H1 (cell line): ENCODE measurements around the gene ATP5F1A. TPM values are rescaled to one million over a fixed set of nuclear protein-coding genes. Genes with fewer than 3 reads are reported as not detected.

Experiments used
- CTCF ChIA-PET: fragments of 300-600 bp; sonication (Branson Sonifier 250); formaldehyde crosslinking; loops from one replicate; lab custom pipeline; 2021; ENCODE audit not compliant: partially characterized antibody; lab: Charles Lee
- POLR2A ChIA-PET: fragments of 300-600 bp; sonication (Branson Sonifier 250); formaldehyde crosslinking; loops from one replicate; lab custom pipeline; 2021; ENCODE audit warnings: inconsistent platforms; ENCODE audit not compliant: partially characterized antibody; lab: Charles Lee
- DNase-seq, 2 experiments: peaks; one replicate each; pipeline versions ENCODE4 v3.0.0 to v3.0.0-alpha.2; 2010 to 2022; ENCODE audit warnings: low spot score in 2 of 2, low read depth in 1 of 2, mixed read lengths in 1 of 2
- FAIRE-seq: peaks from 2 replicates; lab custom pipeline; 2011; peaks lifted over from hg19 to GRCh38; lab: Jason Lieb, UNC
- H2AFZ ChIP-seq: 2 replicates; pipeline ENCODE4 v1.8.1; 2012; ENCODE audit warnings: low read length, inconsistent platforms
- H2AK5ac ChIP-seq: 2 replicates; pipeline ENCODE4 v1.6.1; 2013; ENCODE audit warnings: low read depth, low read length
- H2BK120ac ChIP-seq: replicated peaks from 2 replicates; pipeline ENCODE3; 2013; ENCODE audit warnings: low read depth, low read length, inconsistent platforms
- H2BK12ac ChIP-seq: 2 replicates; pipeline ENCODE4 v1.6.1; 2013; ENCODE audit warnings: low read depth, low read length
- H2BK15ac ChIP-seq: 2 replicates; pipeline ENCODE4 v1.6.1; 2013; ENCODE audit warnings: low read length
- H2BK20ac ChIP-seq: 2 replicates; pipeline ENCODE4 v1.6.1; 2013; ENCODE audit warnings: low read length
- H2BK5ac ChIP-seq: 2 replicates; pipeline ENCODE4 v1.6.1; 2013; ENCODE audit warnings: low read depth, low read length
- H3K14ac ChIP-seq: 2 replicates; pipeline ENCODE4 v1.6.1; 2013; ENCODE audit warnings: inconsistent platforms; ENCODE audit not compliant: insufficient read length
- H3K18ac ChIP-seq: 2 replicates; pipeline ENCODE4 v1.6.1; 2013; ENCODE audit warnings: low read length; ENCODE audit errors: extremely low read depth
- H3K23ac ChIP-seq: 2 replicates; pipeline ENCODE4 v1.6.1; 2013; ENCODE audit warnings: inconsistent platforms; ENCODE audit not compliant: insufficient read length
- H3K23me2 ChIP-seq: 2 replicates; pipeline ENCODE4 v1.6.1; 2013; ENCODE audit warnings: low read depth, low read length
- H3K27ac ChIP-seq: 2 replicates; pipeline ENCODE4 v1.6.1; 2011; ENCODE audit warnings: low read depth, low read length, inconsistent platforms
- H3K27me3 ChIP-seq, 4 experiments: replicated peaks in 1 of 4; 1 replicate in 1 of 4; 2 replicates in 3 of 4; pipeline versions ENCODE4 v1.6.1 to v1.8.1; 2011 to 2013; ENCODE audit warnings: low read length in 3 of 4, mild to moderate bottlenecking in 3 of 4, inconsistent platforms in 2 of 4, mixed read lengths in 2 of 4, moderate library complexity in 1 of 4; ENCODE audit not compliant: control insufficient read depth in 3 of 4, insufficient read depth in 3 of 4; ENCODE audit errors: extremely low read depth in 1 of 4
- H3K36me3 ChIP-seq, 4 experiments: 2 replicates each; pipeline versions ENCODE4 v1.6.1 to v1.8.1; 2011 to 2013; ENCODE audit warnings: mild to moderate bottlenecking in 4 of 4, low read length in 3 of 4, moderate library complexity in 2 of 4, control low read depth in 1 of 4, inconsistent platforms in 1 of 4; ENCODE audit not compliant: insufficient read depth in 4 of 4, control insufficient read depth in 2 of 4
- H3K4ac ChIP-seq: replicated peaks from 2 replicates; pipeline ENCODE3; 2013; ENCODE audit warnings: low read length, low read depth, mixed read lengths, inconsistent platforms; ENCODE audit not compliant: insufficient read length
- H3K4me1 ChIP-seq, 4 experiments: replicated peaks in 1 of 4; 1 replicate in 1 of 4; 2 replicates in 3 of 4; pipeline versions ENCODE4 v1.6.1 to v1.8.1; 2011 to 2013; ENCODE audit warnings: low read length in 3 of 4, inconsistent platforms in 2 of 4, mixed read lengths in 1 of 4; ENCODE audit not compliant: insufficient read depth in 4 of 4, control insufficient read depth in 3 of 4
- H3K4me2 ChIP-seq, 2 experiments: 2 replicates each; pipeline versions ENCODE4 v1.6.1 to v1.8.1; 2011 to 2013; ENCODE audit warnings: low read depth in 2 of 2, low read length in 2 of 2, control low read depth in 1 of 2, inconsistent platforms in 1 of 2, mild to moderate bottlenecking in 1 of 2; ENCODE audit not compliant: insufficient read depth in 1 of 2
- H3K4me3 ChIP-seq, 4 experiments: fragments of 200-600, 300-600 bp in 1 of 4; sonication (generic), shearing (Covaris generic), sonication (Bioruptor Twin) in 1 of 4; 2 replicates each; pipeline versions ENCODE4 v1.5.1 to v1.8.1; 2011 to 2016; ENCODE audit warnings: low read length in 4 of 4, low read depth in 3 of 4, control low read depth in 2 of 4, inconsistent platforms in 2 of 4, mild to moderate bottlenecking in 2 of 4, mixed read lengths in 1 of 4, moderate library complexity in 1 of 4; ENCODE audit not compliant: insufficient read depth in 2 of 4; ENCODE audit errors: extremely low read depth in 1 of 4
- H3K56ac ChIP-seq: replicated peaks from 2 replicates; pipeline ENCODE3; 2013; ENCODE audit warnings: low read depth, mild to moderate bottlenecking, mixed read lengths, low read length, inconsistent platforms; ENCODE audit not compliant: insufficient read length
- H3K79me1 ChIP-seq: 2 replicates; pipeline ENCODE4 v1.6.1; 2013; ENCODE audit warnings: low read depth, low read length, control low read depth
- H3K79me2 ChIP-seq, 2 experiments: 2 replicates each; pipeline versions ENCODE4 v1.6.1 to v1.8.1; 2012 to 2013; ENCODE audit warnings: low read length in 2 of 2, mild to moderate bottlenecking in 2 of 2, inconsistent platforms in 1 of 2; ENCODE audit not compliant: insufficient read depth in 2 of 2, control insufficient read depth in 1 of 2
- H3K9ac ChIP-seq, 4 experiments: replicated peaks in 1 of 4; 1 replicate in 1 of 4; 2 replicates in 3 of 4; pipeline versions ENCODE4 v1.6.1 to v1.8.1; 2011 to 2013; ENCODE audit warnings: low read depth in 3 of 4, low read length in 3 of 4, control low read depth in 2 of 4, mild to moderate bottlenecking in 2 of 4, moderate library complexity in 2 of 4, inconsistent platforms in 1 of 4; ENCODE audit errors: extremely low read depth in 1 of 4
- H3K9me3 ChIP-seq, 2 experiments: 2 replicates each; pipeline versions ENCODE4 v1.6.1 to v1.8.1; 2012 to 2013; ENCODE audit warnings: mild to moderate bottlenecking in 2 of 2, moderate library complexity in 2 of 2, control low read depth in 1 of 2, inconsistent platforms in 1 of 2, low read depth in 1 of 2, low read length in 1 of 2, mixed read lengths in 1 of 2; ENCODE audit not compliant: insufficient read depth in 2 of 2
- H4K20me1 ChIP-seq, 2 experiments: replicated peaks in 1 of 2; 2 replicates each; pipeline versions ENCODE3 to v1.8.1; 2011 to 2013; ENCODE audit warnings: inconsistent platforms in 2 of 2, low read length in 2 of 2, mild to moderate bottlenecking in 1 of 2; ENCODE audit not compliant: insufficient read depth in 2 of 2, control insufficient read depth in 1 of 2
- H4K5ac ChIP-seq: 2 replicates; pipeline ENCODE4 v1.6.1; 2013; ENCODE audit warnings: low read length, low read depth, mixed read lengths, inconsistent platforms; ENCODE audit not compliant: insufficient read length
- H4K8ac ChIP-seq: 2 replicates; pipeline ENCODE4 v1.8.0; 2013; ENCODE audit warnings: mild to moderate bottlenecking, moderate library complexity, low read length, inconsistent platforms; ENCODE audit not compliant: insufficient read depth; ENCODE audit errors: extremely low read depth
- H4K91ac ChIP-seq: replicated peaks from 2 replicates; pipeline ENCODE3; 2013; ENCODE audit warnings: low read length, mixed read lengths, inconsistent platforms; ENCODE audit not compliant: insufficient read length
- BACH1 ChIP-seq: IDR thresholded peaks from 2 replicates; pipeline ENCODE4 v1.6.1; 2012; ENCODE audit warnings: low read length, improper control_type of control experiment
- CBX5 ChIP-seq: fragments of 300-800, 300-1000 bp; sonication (generic); IDR thresholded peaks from 2 replicates; pipeline ENCODE4 v1.7.1; 2016; ENCODE audit warnings: antibody characterized with exemption, low read length, low read depth
- CEBPB ChIP-seq: IDR thresholded peaks from 2 replicates; pipeline ENCODE4 v1.6.1; 2012; ENCODE audit warnings: low read depth, low read length
- POLR2AphosphoS5 ChIP-seq: IDR thresholded peaks from 2 replicates; pipeline ENCODE4 v1.6.1; 2011; ENCODE audit warnings: low read depth, low read length
- RFX5 ChIP-seq: IDR thresholded peaks from 2 replicates; pipeline ENCODE4 v1.6.1; 2011; ENCODE audit warnings: low read depth, low read length, improper control_type of control experiment, borderline replicate concordance
- SRF ChIP-seq: IDR thresholded peaks from 2 replicates; pipeline ENCODE4 v1.6.1; 2011; ENCODE audit warnings: mild to moderate bottlenecking, low read depth, low read length, moderate library complexity
- TAF1 ChIP-seq: IDR thresholded peaks from 2 replicates; pipeline ENCODE4 v1.6.1; 2011; ENCODE audit warnings: mild to moderate bottlenecking, low read depth, low read length
- USF2 ChIP-seq: IDR thresholded peaks from 2 replicates; pipeline ENCODE4 v1.6.1; 2011; ENCODE audit warnings: low read length, improper control_type of control experiment
- WGBS, 2 experiments: shearing (Covaris generic) in 1 of 2; methylation state at CpG; one replicate each; pipeline versions ENCODE4 v1.1.6 to v1.1.7; 2013 to 2015; ENCODE audit warnings: low lambda C conversion rate in 2 of 2, mixed read lengths in 2 of 2, inconsistent platforms in 1 of 2, low coverage in 1 of 2, missing lambda C conversion rate in 1 of 2; ENCODE audit not compliant: insufficient replicate concordance in 2 of 2, insufficient coverage in 1 of 2, insufficient read length in 1 of 2; ENCODE audit errors: extremely low coverage in 1 of 2, missing lambda C conversion rate in 1 of 2; 5-methylcytosine and 5-hydroxymethylcytosine counted together
- polyA plus RNA-seq, 7 experiments: library from polyadenylated mRNA; depleted of rRNA in 3 of 7; stranded (reverse) in 5 of 7; unstranded in 2 of 7; fragments of >200 nt in 5 of 7; fragments of 200-250 nt in 2 of 7; gene quantifications; 1 replicate in 5 of 7; 2 replicates in 1 of 7; 4 replicates in 1 of 7; pipeline versions ENCODE4 v1.2.1 to v1.2.3, GENCODE V29; 2011 to 2013; ENCODE audit warnings: missing spikeins in 2 of 7, mixed read lengths in 2 of 7
- total RNA-seq: library from RNA; stranded (reverse); fragmentation: NEBNext Ultra II Directional; extraction: Animal tissue kit (Norgen Biotek cat#: 25700); gene quantifications from 2 replicates; pipeline ENCODE4 v1.2.1, GENCODE V29; 2021

Gene ATP5F1A
- total and polyA plus RNA-seq, 2 of the 8 experiments (the other 6 are each of a cell fraction or from before 2014, with no cell fraction given): 685 to 970 TPM

- FAIRE-seq: no peak
- WGBS, 2 experiments: 86% methylated on average over 5 of the region's 5 CpGs; no CpG with 5 or more reads in 1 of the 2 experiments
- H3K79me2 ChIP-seq: no peaks in the 10 kb centered on the region
- peaks cover 0 to 8% (median 2%) of the 10 kb centered on the region in 4 experiments; a peak in 2 of 7 replicates for H3K4me1 ChIP-seq
- DNase-seq: no peak
- H4K8ac ChIP-seq: no peak overlapping the region
- H2BK5ac ChIP-seq: no peak overlapping the region
- H3K27ac ChIP-seq: no peak overlapping the region
- TF ChIP-seq RFX5 (no peak), POLR2AphosphoS5 (no peak), SRF (no peak), CEBPB (no peak), TAF1 (no peak), CBX5 (no peak), USF2 (no peak), BACH1 (no peak)
- peak overlapping the region; percentile 9; the same call in 1 of the 2 replicates for H2BK20ac ChIP-seq
- no peak overlapping the region for H3K23ac ChIP-seq
- H2BK15ac ChIP-seq: no peak overlapping the region
- no peak overlapping the region for H2BK120ac ChIP-seq
- no peak overlapping the region for H3K18ac ChIP-seq
- H2BK12ac ChIP-seq: no peak overlapping the region
- H4K5ac ChIP-seq: no peak overlapping the region
- no peak overlapping the region for H3K4me2 ChIP-seq
- no peak overlapping the region for H4K91ac ChIP-seq
- H3K9me3 ChIP-seq: no peaks in the 10 kb centered on the region
- no peaks in the 10 kb centered on the region for H4K20me1 ChIP-seq
- no peak overlapping the region for H2AK5ac ChIP-seq
- H3K14ac ChIP-seq: no peak overlapping the region
- no peaks in the 10 kb centered on the region for H3K27me3 ChIP-seq
- H3K9ac ChIP-seq: no peak overlapping the region
- no peaks in the 10 kb centered on the region for H3K23me2 ChIP-seq
- H3K4ac ChIP-seq: no peak overlapping the region
- CTCF ChIA-PET: interaction anchor here (0.6 to 1.5 kb wide), 2 partner anchors 13 to 240 kb away, joined by 3 to 4 read pairs; no protein-coding TSS in a partner anchor
- peak overlapping the region; percentile 62 for H2AFZ ChIP-seq
- H3K79me1 ChIP-seq: no peaks in the 10 kb centered on the region
- POLR2A ChIA-PET: interaction anchor here (0.9 to 2.0 kb wide), 2 partner anchors 10 to 12 kb away, joined by 3 to 8 read pairs; no protein-coding TSS in a partner anchor
- no peak overlapping the region for H3K56ac ChIP-seq
- no peak overlapping the region for H3K4me3 ChIP-seq
- no peaks in the 10 kb centered on the region for H3K36me3 ChIP-seq
Observed at GRCh38 chr18:46040747-46041104, 57.4 kb downstream of the ATP5F1A start.
